Colon (tissue), 2 donors: Measurements from ENCODE around the gene SLC2A2.
"Not testable (repeated sequence)": the region's sequence is repeated elsewhere in the genome, so short reads cannot be mapped to it uniquely, and the experiment has no call there.

ENCODE experiments used
- FAIRE-seq: peaks from 2 replicates; lab custom pipeline; 2012; peaks lifted over from hg19 to GRCh38; lab: Jason Lieb, UNC
- donor health status: control.
- donor health status: control.

The SLC2A2 gene

DNA sequence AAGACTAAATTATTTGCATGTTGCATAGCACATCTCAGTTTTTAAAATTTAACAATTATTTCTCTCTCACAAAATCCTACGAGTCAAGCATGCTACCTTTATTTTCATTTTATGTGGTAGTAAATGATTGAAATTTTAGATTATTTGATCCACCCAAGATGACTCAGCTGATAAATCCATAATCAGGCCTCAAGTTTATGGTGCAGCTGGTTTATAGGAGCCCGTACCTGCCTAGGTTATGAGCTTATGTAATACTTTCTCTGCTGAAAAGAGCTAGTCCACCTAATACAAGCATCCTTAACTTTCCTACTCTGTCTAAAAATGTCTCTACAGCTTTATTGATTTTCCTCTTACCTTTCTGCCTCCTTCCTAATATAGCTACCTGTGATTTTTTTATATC is 41.2 kb downstream of the SLC2A2 start:
- no peak for FAIRE-seq

DNA sequence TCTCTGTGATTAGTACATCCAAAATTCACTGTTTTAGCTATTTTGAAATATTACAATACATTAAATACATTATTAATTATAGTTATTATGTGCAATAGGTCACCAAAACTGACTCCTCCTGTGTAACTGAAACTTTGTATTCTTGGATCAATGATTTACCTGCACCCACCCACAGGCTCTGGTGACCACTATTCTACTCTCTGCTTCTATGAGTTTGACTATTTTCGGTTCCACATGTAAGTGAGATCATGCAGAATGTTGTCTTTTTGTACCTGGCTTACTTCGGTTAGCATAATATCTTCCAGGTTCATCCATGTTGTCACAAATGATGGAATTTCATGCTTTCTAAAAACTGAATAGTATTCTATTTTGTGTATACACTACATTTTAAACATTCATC is 43.8 kb downstream of the SLC2A2 start:
- FAIRE-seq, result no peak

DNA sequence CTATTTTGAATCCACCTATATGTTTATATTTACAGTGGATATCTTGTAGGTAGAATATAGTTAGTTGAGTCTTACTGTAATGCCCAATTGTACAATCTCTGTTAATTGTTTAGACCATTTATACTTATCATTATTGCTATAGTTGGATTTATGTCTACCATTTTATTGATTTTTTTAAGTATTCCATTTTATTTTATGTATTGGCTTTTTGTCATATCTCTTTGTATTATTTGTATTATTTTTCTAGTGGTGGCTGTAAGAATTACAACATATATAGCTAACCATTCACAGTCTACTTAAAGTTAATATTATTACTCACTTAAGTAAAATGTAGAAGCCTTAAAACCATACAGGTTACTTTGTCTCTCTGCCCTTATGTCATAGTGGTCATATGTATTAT is 46.1 kb downstream of the SLC2A2 start:
- FAIRE-seq, result peak; percentile 65

DNA sequence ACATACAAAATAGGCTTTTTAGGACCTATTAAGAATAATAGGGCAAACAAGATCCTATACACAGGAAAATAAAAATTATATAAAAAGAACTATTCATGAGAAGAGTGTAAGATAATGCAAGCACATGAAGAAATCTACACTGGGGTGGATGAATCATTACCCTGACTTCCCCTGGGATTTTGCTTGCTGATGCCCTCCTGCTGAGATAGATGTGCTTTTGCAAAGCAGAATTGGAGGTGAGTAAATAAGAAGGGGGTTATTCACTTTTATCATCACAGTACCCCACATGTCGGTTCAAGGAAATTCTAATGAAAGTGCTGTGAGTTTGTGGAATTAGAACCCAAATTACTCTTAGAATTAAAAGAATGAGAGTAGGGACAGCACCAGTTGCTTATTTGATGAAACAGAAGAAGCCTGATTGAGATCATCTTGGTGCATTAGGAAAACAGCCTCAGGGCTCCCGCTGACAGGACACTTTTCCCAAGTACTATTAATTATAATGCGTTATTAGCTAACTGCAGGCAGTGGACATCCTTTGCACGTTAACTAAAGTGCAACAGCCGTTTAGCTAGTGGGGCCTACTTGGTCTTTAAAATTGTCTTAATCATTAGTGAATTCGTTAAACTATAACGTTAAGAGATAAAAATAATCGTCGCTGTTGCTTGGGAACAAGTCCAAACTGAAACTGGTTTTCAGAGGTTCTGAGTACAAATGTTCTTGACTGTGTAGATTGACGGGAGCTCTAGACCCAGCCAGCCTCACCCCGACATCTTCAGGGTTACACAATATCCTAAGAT is 48.4 kb downstream of the SLC2A2 start:
- no peak for FAIRE-seq

- FAIRE-seq, result no peak
These were observed 50.4 kb downstream of the SLC2A2 start for GRCh38 chr3:170976190-170976519.

GRCh38 chr3:170975283-170976189 is 51.0 kb downstream of the SLC2A2 start:
- no peak for FAIRE-seq

DNA sequence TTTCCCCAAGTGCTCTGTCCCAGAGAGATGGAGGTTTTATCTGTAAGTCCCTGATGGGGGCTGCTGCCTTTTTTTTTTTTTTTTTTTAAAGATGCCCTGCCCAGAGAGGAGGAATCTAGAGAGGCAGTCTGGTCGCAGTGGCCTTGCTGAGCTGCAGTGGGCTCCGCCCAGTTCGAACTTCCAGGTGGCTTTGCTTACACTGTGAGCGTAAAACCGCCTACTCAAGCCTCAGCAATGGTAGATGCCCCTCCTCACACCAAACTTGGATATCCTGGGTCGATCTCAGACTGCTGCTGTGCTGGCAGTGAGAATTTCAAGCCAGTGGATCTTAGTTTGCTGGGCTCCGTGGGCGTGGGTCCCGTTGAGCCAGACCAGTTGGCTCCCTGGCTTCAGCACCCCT is 51.6 kb downstream of the SLC2A2 start:
- FAIRE-seq, result no peak

GRCh38 chr3:170972917-170973316 is 53.6 kb downstream of the SLC2A2 start:
- not testable (repeated sequence) for FAIRE-seq

DNA sequence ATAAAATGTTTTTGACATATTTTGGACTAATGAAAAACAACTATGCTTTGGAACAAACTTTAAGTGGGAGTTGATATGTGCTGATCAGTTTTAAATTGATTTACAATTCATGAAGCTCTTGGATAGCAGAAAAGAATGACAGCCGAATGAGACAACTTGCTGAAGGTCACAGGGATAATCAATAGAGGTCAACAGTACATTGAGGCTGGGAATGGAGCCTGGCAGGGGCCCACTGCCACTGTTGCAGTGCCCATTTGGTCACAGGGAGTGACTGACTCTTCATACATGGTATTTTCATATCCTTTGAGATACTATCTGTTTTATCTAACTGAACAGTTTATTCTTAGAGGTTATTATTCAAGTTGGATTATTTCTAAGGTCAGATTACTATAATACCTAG is 59.4 kb downstream of the SLC2A2 start:
- no peak for FAIRE-seq

DNA sequence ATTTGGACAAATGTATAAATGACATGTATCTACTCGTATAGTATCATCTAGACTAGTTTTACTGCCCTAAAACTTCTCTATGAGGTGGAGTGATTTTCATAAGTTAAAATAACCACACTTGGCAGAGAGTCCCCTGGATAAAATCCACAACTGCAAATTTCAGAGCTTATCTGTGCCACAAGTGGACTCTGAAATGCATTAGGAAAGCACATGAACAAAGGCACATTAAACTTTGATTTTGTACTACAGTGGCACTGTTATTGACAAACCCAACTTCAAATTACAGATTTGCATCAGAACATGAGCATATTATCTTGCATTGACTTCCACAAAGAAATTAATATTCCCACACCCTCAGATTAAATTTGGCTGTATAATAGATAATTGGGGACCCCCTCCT is 60.0 kb downstream of the SLC2A2 start:
- no peak for FAIRE-seq

GRCh38 chr3:170962411-170962810 is 64.1 kb downstream of the SLC2A2 start:
- no peak for FAIRE-seq

GRCh38 chr3:170961616-170962400 is 64.7 kb downstream of the SLC2A2 start:
- peak; percentile 43 for FAIRE-seq

DNA sequence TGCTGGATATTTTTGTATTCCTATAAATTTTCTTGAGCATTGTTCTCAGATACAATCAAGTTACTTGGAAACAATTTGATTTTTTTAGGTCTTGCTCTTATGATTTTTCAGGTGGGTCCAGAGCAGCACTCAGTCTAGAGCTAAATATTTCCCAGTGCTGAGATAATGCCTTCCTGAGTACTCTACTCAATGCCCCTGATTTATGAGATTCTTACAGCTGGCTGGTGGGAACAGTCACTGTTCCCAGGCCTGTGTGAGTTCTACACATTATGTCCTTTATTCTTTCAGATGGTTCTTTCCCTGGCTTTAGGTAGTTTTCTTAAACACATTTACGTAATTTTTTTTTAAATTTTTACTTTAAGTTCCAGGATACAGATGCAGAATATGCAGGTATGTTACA is 67.1 kb downstream of the SLC2A2 start:
- FAIRE-seq, result no peak

DNA sequence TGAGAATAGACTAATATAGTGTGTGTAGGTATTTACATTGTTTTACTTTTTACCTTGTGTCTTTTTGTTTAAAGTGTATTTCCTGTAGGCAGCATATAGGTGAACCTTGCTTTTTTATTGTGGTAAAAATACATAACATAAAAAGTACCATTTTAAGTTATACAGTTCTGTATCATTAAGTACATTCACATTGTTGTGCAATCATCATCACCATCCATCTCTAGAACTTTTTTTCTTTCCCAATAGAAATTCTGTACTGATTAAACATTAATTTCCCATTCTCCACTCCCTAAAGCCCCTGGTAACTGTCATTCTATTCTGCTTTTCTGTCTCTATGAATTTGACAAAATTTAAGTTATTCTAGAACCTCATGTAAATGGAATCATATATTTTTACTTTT is 69.9 kb downstream of the SLC2A2 start:
- no peak for FAIRE-seq

- FAIRE-seq, result no peak
These were observed 72.8 kb downstream of the SLC2A2 start for GRCh38 chr3:170953736-170954135.

DNA sequence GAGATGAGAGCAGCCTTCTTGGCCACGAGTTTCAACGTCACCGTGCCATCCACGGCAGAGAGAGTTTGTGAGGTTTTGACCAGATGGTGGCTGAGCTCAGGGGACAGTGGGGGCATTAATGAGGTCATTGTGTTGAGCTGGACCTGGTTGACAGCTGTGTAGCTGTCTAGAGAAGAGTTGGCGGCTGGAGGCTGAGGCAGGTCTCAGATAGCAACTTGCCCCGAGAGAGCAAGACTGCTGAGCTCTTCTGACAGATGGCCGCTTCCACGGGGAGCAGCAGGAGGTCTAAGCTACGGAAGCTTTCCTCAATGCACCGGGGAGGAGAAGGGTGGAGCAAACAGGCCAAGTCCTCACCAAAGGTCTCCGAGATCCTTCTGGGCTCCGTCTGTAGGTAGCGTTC is 73.3 kb downstream of the SLC2A2 start:
- FAIRE-seq, result no peak

DNA sequence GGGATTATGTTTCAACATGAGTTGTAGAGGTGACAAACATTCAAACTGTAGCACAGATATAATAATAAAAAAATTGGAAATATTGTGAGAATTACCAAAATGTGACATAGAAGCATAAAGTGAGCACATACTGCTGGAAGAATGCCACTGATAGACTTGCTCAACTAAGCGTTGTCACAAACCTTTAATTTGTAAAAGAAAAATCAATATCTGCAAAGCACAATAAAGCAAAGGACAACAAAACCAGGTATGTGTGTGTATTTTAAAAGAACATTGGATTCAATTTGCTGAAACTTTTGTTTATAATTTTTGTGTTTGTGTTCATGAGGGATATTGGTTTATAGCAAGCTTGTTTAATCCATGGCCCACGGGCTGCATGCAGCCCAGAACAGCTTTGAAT is 77.3 kb downstream of the SLC2A2 start:
- FAIRE-seq, result no peak

DNA sequence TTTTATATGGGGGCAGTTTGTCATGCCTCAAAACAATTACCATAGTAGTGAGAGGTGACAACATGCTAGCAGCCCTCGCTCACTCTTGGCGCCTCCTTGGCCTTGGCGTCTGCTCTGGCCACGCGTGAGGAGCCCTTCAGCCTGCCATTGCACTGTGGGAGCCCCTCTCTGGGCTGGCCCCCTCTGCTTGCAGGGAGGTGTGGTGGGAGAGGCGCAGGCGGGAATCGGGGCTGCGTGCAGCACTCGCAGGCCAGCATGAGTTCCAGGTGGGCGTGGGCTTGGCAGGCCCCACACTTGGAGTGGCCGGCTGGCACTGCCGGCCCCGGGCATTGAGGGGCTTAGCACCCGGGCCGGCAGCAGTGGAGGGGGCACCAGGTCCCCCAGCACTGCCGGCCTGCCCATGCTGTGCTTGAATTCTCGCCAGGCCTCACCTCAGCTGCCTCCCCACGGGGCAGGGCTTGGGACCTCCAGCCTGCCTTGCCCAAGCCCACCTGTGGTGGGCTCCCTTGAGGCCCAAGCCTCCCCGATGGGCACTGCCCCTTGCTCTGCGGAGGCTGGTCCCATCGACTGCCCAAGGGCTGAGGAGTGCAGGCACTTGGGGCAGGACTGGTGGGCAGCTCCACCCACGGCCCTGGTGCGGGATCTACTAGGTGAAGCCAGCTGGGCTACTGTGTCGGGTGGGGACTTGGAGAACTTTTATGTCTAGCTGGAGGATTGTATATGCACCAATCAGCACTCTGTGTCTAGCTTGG is 79.3 kb downstream of the SLC2A2 start:
- FAIRE-seq, result no peak
